PC-3 (cell line): ENCODE data around the gene EPB41L2. TPM values are rescaled to one million over a fixed set of nuclear protein-coding genes. Genes with fewer than 3 reads are reported as not detected.
"Not testable (repeated sequence)": the region's sequence is repeated elsewhere in the genome, so short reads cannot be mapped to it uniquely, and the experiment has no call there.

Experiments
- ATAC-seq: fragments of 200-7000 bp; cut with Tn5 transposase; 2 replicates; pipeline ENCODE4 v1.9.1; 2020; ENCODE audit warnings: mild to moderate bottlenecking, moderate library complexity
- BruUV-seq: library from RNA; stranded (reverse); fragments of 400-500 nt; replicated peaks from 2 replicates; lab custom pipeline; 2021; lab: Mats Ljungman, UMichigan
- CTCF ChIA-PET: fragments of 300-600 bp; sonication (Branson Sonifier 250); formaldehyde crosslinking; loops from one replicate; lab custom pipeline; 2022; ENCODE audit warnings: antibody characterized with exemption; lab: Charles Lee
- POLR2A ChIA-PET: fragments of 300-600 bp; sonication (Branson Sonifier 250); formaldehyde crosslinking; loops from one replicate; lab custom pipeline; 2022; ENCODE audit warnings: antibody characterized with exemption; ENCODE audit not compliant: unreplicated experiment; lab: Charles Lee
- DNase-seq: peaks from one replicate; pipeline ENCODE4 v3.0.0-alpha.2; 2015
- H2AFZ ChIP-seq: fragments of 300-600 bp; sonication (generic); 2 replicates; pipeline ENCODE4 v1.6.0; 2016; ENCODE audit warnings: antibody characterized with exemption, low read length
- H3F3A ChIP-seq: fragments of 300-600 bp; sonication (generic); one replicate; pipeline ENCODE4 v1.6.0; 2017; ENCODE audit warnings: antibody characterized with exemption, low read length, control low read depth, mild to moderate bottlenecking; ENCODE audit not compliant: unreplicated experiment
- H3K27ac ChIP-seq: fragments of 300-600 bp; sonication (generic); 2 replicates; pipeline ENCODE4 v1.5.1; 2016; ENCODE audit warnings: mild to moderate bottlenecking, low read length
- H3K27me3 ChIP-seq: fragments of 300-600 bp; sonication (generic); 2 replicates; pipeline ENCODE4 v1.6.1; 2016; ENCODE audit warnings: low read length, mixed read lengths
- H3K36me3 ChIP-seq: fragments of 300-600 bp; sonication (generic); 2 replicates; pipeline ENCODE4 v1.6.1; 2016; ENCODE audit warnings: low read depth, mixed run types, low read length, mixed read lengths
- H3K4me1 ChIP-seq: fragments of 300-600 bp; sonication (generic); 2 replicates; pipeline ENCODE4 v1.5.1; 2016; ENCODE audit warnings: low read length; ENCODE audit not compliant: insufficient read depth
- H3K4me2 ChIP-seq: fragments of 300-600 bp; sonication (generic); 2 replicates; pipeline ENCODE4 v1.6.0; 2016; ENCODE audit warnings: low read length
- H3K4me3 ChIP-seq: fragments of 300-600 bp; sonication (generic); 2 replicates; pipeline ENCODE4 v1.5.1; 2016; ENCODE audit warnings: mild to moderate bottlenecking, low read length, mixed read lengths
- H3K79me2 ChIP-seq: fragments of 300-600 bp; sonication (generic); 2 replicates; pipeline ENCODE4 v1.6.1; 2017; ENCODE audit warnings: low read length, mixed read lengths
- H3K9ac ChIP-seq: fragments of 300-600 bp; sonication (generic); 2 replicates; pipeline ENCODE4 v1.6.0; 2016; ENCODE audit warnings: mild to moderate bottlenecking, low read length
- H3K9me2 ChIP-seq: fragments of 300-600 bp; sonication (generic); replicated peaks from 2 replicates; pipeline ENCODE4 v1.6.1; 2016; ENCODE audit warnings: mixed run types, low read length, mixed read lengths
- H3K9me3 ChIP-seq: fragments of 300-600 bp; sonication (generic); 2 replicates; pipeline ENCODE4 v1.6.1; 2016; ENCODE audit warnings: low read length, mixed read lengths
- H4K20me1 ChIP-seq: fragments of 300-600 bp; sonication (generic); 2 replicates; pipeline ENCODE4 v1.6.1; 2016; ENCODE audit warnings: low read length, mixed read lengths
- EZH2 ChIP-seq: fragments of 300-600 bp; sonication (generic); IDR thresholded peaks from one replicate; pipeline ENCODE4 v1.6.1; 2017; ENCODE audit warnings: antibody characterized with exemption, mild to moderate bottlenecking, low read length; ENCODE audit not compliant: unreplicated experiment
- EZH2phosphoT487 ChIP-seq: fragments of 300-600 bp; sonication (generic); IDR thresholded peaks from 2 replicates; pipeline ENCODE4 v1.6.1; 2018; ENCODE audit warnings: mild to moderate bottlenecking, antibody characterized with exemption, low read length, borderline replicate concordance
- intact Hi-C: fragments of 100-400 bp; cut with micrococcal nuclease; formaldehyde crosslinking; loops from 2 replicates; pipeline ENCODE4 v1.9.0; 2023
- total RNA-seq: library from RNA; depleted of rRNA; stranded (reverse); fragments of >200 nt; gene quantifications from 2 replicates; pipeline ENCODE4 v1.2.3, GENCODE V29; 2014
- TF ChIP-seq, protein P1 (sequence below): fragments of 300-600 bp; sonication (generic); conservative IDR thresholded peaks from 2 replicates; pipeline ENCODE4 v1.5.1; 2017; ENCODE audit warnings: antibody characterized with exemption, low read depth, mild to moderate bottlenecking, low read length

Gene EPB41L2
- total RNA-seq, 1 experiment from 2014 or later, result 26.9 TPM

DNA sequence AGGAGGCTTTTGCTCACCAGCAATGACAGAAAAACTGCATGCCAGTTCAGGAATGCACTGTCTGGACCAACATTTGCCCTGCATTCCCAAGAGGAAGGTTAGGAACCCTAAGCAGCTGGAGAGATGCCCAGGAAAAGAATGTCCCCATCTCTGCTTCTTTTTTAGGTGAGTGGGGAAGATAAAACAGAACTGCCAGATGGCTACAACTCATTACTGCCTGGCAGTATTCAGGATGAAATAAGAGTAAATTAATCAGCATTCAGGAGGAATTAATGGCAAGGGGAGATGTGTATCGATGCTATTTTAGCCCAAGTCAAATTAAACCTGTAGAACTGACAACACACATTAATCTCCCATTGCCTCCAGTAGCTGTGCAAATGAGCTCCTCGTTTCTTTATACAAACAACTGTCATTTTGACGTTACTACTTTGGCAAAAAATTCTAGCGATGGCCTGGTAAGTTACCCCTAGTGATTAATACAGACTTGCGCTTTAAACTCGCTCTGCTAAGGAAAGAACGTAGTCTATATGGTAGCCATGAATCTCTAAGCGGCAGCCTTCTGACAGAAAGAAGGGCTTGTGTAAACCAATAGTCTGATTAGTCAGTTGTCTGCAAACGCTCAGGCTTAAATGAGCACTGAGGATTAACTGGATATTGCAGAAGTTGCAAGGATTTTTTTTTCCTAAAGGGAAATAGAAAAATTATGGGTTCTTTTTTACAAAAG lies 252.6 kb downstream of the EPB41L2 start:
- H3K36me3 ChIP-seq, result no peaks in the 10 kb centered on the region
- H3K9me3 ChIP-seq, result no peaks in the 10 kb centered on the region
- H3K9me2 ChIP-seq, result no peaks in the 10 kb centered on the region
- no peak overlapping the region for H3K4me2 ChIP-seq
- DNase-seq (no peak), ATAC-seq (no peak)
- no peaks in the 10 kb centered on the region for H3K4me1 ChIP-seq
- no peaks in the 10 kb centered on the region for H3K79me2 ChIP-seq
- POLR2A ChIA-PET, result no interaction called here
- intact Hi-C loops, result no loop called here
- no peaks in the 10 kb centered on the region for H3K27me3 ChIP-seq
- H3K4me3 ChIP-seq, result no peak overlapping the region
- CTCF ChIA-PET, result no interaction called here
- no peak overlapping the region for H3K27ac ChIP-seq
- H4K20me1 ChIP-seq, result no peaks in the 10 kb centered on the region
- no peaks in the 10 kb centered on the region for H3F3A ChIP-seq
- no peak overlapping the region for H2AFZ ChIP-seq
- H3K9ac ChIP-seq, result no peak overlapping the region
- no peak for TF ChIP-seq EZH2phosphoT487
- no peak for TF ChIP-seq EZH2
- TF ChIP-seq, protein P1, sequence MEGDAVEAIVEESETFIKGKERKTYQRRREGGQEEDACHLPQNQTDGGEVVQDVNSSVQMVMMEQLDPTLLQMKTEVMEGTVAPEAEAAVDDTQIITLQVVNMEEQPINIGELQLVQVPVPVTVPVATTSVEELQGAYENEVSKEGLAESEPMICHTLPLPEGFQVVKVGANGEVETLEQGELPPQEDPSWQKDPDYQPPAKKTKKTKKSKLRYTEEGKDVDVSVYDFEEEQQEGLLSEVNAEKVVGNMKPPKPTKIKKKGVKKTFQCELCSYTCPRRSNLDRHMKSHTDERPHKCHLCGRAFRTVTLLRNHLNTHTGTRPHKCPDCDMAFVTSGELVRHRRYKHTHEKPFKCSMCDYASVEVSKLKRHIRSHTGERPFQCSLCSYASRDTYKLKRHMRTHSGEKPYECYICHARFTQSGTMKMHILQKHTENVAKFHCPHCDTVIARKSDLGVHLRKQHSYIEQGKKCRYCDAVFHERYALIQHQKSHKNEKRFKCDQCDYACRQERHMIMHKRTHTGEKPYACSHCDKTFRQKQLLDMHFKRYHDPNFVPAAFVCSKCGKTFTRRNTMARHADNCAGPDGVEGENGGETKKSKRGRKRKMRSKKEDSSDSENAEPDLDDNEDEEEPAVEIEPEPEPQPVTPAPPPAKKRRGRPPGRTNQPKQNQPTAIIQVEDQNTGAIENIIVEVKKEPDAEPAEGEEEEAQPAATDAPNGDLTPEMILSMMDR, result no peak
- no TSS peak for BruUV-seq

DNA sequence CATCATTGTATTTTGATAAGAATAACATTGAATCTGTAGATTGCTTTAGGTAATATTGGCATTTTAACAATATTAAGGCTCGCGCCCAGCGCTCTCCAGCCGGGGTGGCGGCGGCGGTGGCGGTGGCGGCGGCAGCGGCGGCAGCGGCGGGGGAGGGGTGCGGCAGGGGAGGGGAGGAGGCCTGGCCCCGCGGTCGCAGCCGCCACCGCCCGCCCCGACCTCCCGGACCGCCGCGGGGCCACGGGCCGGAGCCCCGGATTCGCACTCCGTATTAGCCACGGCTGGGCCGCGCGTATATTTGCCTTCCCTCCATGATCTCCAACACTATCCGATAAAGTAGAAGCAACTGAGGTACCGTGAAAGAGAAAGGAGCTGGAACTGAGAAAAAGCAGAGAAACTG lies 261.7 kb downstream of the EPB41L2 start:
- H3K4me2 ChIP-seq, H2AFZ ChIP-seq, H3K4me3 ChIP-seq, H3K9me2 ChIP-seq, H3K79me2 ChIP-seq, H3K9ac ChIP-seq, BruUV-seq, H3K4me1 ChIP-seq, H3K27ac ChIP-seq, intact Hi-C loops, DNase-seq, POLR2A ChIA-PET, CTCF ChIA-PET, H3K36me3 ChIP-seq, H3F3A ChIP-seq, H4K20me1 ChIP-seq, H3K27me3 ChIP-seq, H3K9me3 ChIP-seq, ATAC-seq: not testable (repeated sequence)

DNA sequence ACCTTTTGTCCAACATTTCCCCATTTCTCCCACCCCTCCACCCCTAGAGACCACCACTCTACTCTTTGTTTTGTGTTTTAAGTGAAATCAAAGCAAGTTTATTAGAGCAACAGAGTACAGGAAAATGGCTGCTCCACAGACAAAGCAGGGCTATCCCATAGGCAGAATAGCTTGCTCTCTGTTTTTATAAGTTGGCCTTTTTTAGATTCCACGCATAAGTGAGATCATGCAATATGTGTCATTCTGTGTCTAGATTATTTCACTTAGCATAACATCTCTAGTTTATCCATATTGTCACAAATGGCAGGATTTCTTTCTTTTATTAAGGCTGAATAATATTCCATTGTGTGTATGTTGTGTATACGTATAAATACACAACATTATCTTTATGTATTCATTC lies 266.0 kb downstream of the EPB41L2 start:
- ATAC-seq (no peak), DNase-seq (no peak)
- no peak overlapping the region for H2AFZ ChIP-seq
- H3K4me2 ChIP-seq, result no peak overlapping the region
- CTCF ChIA-PET, result no interaction called here
- H3K9me3 ChIP-seq, result no peaks in the 10 kb centered on the region
- H3K4me1 ChIP-seq, result no peaks in the 10 kb centered on the region
- no peaks in the 10 kb centered on the region for H3F3A ChIP-seq
- H3K36me3 ChIP-seq, result no peaks in the 10 kb centered on the region
- no TSS peak for BruUV-seq
- POLR2A ChIA-PET, result no interaction called here
- no peaks in the 10 kb centered on the region for H4K20me1 ChIP-seq
- H3K4me3 ChIP-seq, result no peak overlapping the region
- no peak overlapping the region for H3K27ac ChIP-seq
- no peaks in the 10 kb centered on the region for H3K9me2 ChIP-seq
- intact Hi-C loops, result no loop called here
- no peak for TF ChIP-seq EZH2
- TF ChIP-seq, protein P1, result no peak
- no peak for TF ChIP-seq EZH2phosphoT487
- H3K27me3 ChIP-seq, result no peaks in the 10 kb centered on the region
- H3K9ac ChIP-seq, result no peak overlapping the region
- no peaks in the 10 kb centered on the region for H3K79me2 ChIP-seq
